ENCODE data around the gene AP3D1. TPM values are rescaled to one million over a fixed set of nuclear protein-coding genes. Genes with fewer than 3 reads are reported as not detected.

AP3D1 gene
- 66.4 to 83.3 TPM (median 81.8 TPM) in 5 replicates for total RNA-seq (2022; extraction: Qiagen RNA extraction; ENCODE audit: low read depth)

DNA sequence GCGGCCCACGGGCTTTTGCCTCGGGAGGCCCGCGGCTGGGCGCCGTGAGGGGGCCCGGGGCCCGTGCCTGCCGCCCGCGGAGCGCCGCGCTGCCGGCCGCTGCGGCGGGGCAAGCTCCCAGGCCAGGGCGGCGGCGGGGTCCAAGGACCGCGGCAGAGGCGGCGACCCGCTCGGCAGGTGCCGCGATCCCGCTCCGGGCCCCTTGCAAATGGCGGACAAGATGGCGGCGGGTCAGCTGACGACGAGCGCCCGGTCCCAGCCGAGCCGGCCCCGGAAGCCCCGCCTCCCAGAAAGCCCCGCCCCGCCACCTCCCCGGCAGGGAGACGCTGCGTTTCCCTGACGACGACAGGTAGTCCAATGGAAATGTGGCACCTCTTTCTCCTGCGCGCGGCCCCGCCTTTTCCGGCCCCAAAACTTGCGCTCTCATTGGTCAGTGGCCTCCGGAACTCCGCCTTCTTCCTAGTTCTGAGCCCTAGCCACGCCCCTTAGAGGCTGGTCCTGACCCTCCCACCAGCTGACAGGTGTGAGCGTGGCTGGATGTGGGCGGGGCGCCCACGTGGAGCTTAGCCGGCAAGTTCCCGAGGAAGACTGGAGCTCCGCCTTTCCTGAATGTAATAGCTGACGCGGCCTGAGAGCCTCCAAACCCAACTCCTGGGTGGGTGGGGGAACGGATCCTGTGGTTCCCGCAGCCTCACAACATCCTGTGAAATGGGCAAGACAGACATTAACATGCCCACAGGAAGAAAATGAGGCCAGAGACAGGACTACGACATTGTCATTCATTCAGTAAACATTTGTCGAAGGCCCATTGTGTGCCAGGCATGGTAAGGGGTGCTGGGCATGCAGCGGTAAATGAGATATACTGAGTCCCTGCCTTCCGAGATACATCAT is at the start of gene AP3D1:
Gene AP3D1, minus strand, starts transcription at position 228 of the 891 bp plus-strand sequence. CDS start 232 bp downstream, outside the sequence.

DNA sequence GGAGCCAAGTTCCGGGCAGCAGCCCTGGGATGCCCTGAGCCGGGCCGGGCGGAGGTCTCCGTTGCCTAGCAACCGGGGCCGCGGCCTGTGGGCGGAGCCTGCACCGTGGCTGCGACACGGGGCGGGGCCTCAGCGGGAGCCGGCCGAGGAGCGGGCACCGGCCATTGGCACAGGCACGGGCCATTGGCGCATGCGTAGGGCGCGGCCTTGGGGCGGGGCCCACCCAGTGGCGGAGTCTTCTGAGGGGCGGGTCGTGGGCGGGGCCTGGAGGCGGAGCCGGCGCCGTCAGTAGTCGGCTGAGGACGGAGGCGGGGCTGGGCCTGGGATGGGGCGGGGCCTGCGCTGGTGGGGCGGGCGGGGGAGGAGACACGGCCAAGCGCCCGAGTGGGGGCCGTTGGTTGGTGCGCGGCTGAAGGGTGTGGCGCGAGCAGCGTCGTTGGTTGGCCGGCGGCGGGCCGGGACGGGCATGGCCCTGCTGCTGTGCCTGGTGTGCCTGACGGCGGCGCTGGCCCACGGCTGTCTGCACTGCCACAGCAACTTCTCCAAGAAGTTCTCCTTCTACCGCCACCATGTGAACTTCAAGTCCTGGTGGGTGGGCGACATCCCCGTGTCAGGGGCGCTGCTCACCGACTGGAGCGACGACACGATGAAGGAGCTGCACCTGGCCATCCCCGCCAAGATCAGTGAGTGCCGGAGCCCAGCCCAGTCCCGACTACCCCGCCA is 54.7 kb downstream of the AP3D1 start, which contains the start of gene IZUMO4:
Gene IZUMO4, plus strand, starts transcription at position 436 of the 723 bp plus-strand sequence. Its CDS starts 31 bp downstream, at position 467.

DNA sequence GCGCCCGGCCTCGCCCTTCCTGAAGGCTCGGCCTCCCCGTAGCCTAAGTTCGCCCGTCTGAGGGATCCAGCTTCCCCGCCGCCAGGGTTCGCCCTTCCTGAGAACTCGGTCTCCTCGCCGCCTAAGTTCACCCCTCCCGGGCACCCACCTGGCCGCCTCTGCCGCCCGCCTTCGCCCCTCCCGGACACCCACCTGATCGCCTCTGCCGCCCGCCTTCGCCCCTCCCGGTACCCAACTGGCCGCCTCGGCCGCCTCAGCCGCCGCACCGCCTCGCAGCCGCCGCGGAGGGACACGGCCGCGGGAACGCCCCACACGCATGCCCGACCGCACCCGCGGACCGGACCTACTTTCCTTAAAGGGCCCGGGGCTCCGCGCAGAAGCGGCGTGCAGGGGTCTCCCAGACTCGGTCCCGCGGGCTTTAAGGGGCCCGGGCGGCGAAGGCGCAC is 55.3 kb downstream of the AP3D1 start, which contains the start of gene MOB3A:
Gene MOB3A, minus strand, starts transcription at position 293 of the 446 bp plus-strand sequence. CDS start 17,766 bp downstream, outside the sequence.

DNA sequence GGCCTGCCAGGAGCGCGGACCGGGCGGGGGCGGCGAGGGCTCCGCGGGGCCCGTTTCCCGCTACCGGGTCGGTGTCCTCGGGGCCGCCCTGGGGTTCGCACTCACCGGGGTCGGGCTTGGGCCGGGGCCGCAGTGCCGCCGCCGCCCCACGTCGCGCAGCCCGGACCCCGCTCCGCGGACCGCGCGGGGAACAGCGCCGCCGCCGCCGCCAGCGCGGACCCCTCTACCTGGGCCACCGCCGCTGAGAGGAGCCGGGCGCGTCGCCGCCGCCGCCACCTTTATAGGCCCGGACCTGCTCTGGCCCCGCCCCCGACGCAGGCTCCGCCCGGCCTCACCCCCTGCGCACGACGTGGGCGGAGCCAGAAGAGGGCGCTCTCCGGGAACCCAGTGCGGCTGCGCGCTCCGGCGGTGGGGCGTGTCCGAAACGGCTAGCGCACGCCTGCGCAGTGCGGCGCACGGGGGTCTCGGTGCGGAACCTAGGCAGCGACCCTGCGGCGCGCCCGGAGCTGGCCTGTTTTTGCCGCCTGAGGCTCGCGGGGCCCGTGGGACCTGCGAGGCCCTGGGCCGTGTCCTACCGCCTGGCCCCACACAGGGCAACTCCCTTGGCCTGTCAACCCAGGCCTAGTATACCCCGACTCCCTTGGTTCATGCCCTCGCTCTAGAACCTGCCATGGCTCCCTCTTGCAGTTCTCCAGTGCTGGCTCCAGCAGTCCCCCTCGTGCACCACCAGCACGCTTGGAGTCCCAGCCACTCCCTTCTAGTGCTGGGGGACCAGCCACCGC is 100.2 kb downstream of the AP3D1 start, which contains the start of gene MKNK2:
Gene MKNK2, minus strand, starts transcription at position 254 of the 782 bp plus-strand sequence. CDS start 393 bp downstream, outside the sequence.

Other genes with a start within 250 kb of the AP3D1 start
- 2.8 to 5.9 TPM (median 5.0 TPM) in 5 replicates for gene ADAT3, start 246.2 kb downstream of the AP3D1 start, total RNA-seq (2022; extraction: Qiagen RNA extraction; ENCODE audit: low read depth)
- gene SCAMP4, start 246.2 kb downstream of the AP3D1 start, total RNA-seq (2022; extraction: Qiagen RNA extraction; ENCODE audit: low read depth): 48.8 to 68.3 TPM (median 53.1 TPM) in 5 replicates
- gene CSNK1G2, start 210.4 kb downstream of the AP3D1 start, total RNA-seq (2022; extraction: Qiagen RNA extraction; ENCODE audit: low read depth): 33.1 to 53.7 TPM (median 46.8 TPM) in 5 replicates
- 34.4 to 46.3 TPM (median 43.0 TPM) in 5 replicates for gene BTBD2, start 135.9 kb downstream of the AP3D1 start, total RNA-seq (2022; extraction: Qiagen RNA extraction; ENCODE audit: low read depth)
- gene MKNK2, start 100.3 kb downstream of the AP3D1 start, total RNA-seq (2022; extraction: Qiagen RNA extraction; ENCODE audit: low read depth): 56.6 to 91.4 TPM (median 78.9 TPM) in 5 replicates
- gene MOB3A, start 55.2 kb downstream of the AP3D1 start, total RNA-seq (2022; extraction: Qiagen RNA extraction; ENCODE audit: low read depth): 13.2 to 15.9 TPM (median 14.2 TPM) in 5 replicates
- 0.23 to 1.1 TPM (median 0.80 TPM) in 5 replicates for gene IZUMO4, start 54.7 kb downstream of the AP3D1 start, total RNA-seq (2022; extraction: Qiagen RNA extraction; ENCODE audit: low read depth)
- 11.0 to 18.7 TPM (median 17.3 TPM) in 5 replicates for gene DOT1L, start 12.4 kb upstream of the AP3D1 start, total RNA-seq (2022; extraction: Qiagen RNA extraction; ENCODE audit: low read depth)
- gene PLEKHJ1, start 84.8 kb upstream of the AP3D1 start, total RNA-seq (2022; extraction: Qiagen RNA extraction; ENCODE audit: low read depth): 43.2 to 57.5 TPM (median 52.7 TPM) in 5 replicates
- 60.9 to 73.1 TPM (median 68.7 TPM) in 5 replicates for gene SF3A2, start 85.3 kb upstream of the AP3D1 start, total RNA-seq (2022; extraction: Qiagen RNA extraction; ENCODE audit: low read depth)
- 7.4 to 17.2 TPM (median 15.2 TPM) in 5 replicates for gene AMH, start 97.8 kb upstream of the AP3D1 start, total RNA-seq (2022; extraction: Qiagen RNA extraction; ENCODE audit: low read depth)
- 0.48 to 1.2 TPM (median 0.65 TPM) in 5 replicates for gene JSRP1, start 104.9 kb upstream of the AP3D1 start, total RNA-seq (2022; extraction: Qiagen RNA extraction; ENCODE audit: low read depth)
- 0.05 TPM in 1 of 5 replicates, not detected in the others for gene PEAK3, start 130.6 kb upstream of the AP3D1 start, total RNA-seq (2022; extraction: Qiagen RNA extraction; ENCODE audit: low read depth)
- not detected in 5 replicates for gene LINGO3, start 156.6 kb upstream of the AP3D1 start, total RNA-seq (2022; extraction: Qiagen RNA extraction; ENCODE audit: low read depth)
- gene LSM7, start 177.0 kb upstream of the AP3D1 start, total RNA-seq (2022; extraction: Qiagen RNA extraction; ENCODE audit: low read depth): 131 to 166 TPM (median 150 TPM) in 5 replicates
- gene SPPL2B, start 177.1 kb upstream of the AP3D1 start, total RNA-seq (2022; extraction: Qiagen RNA extraction; ENCODE audit: low read depth): 12.8 to 21.8 TPM (median 21.6 TPM) in 5 replicates
- 0.03 to 0.42 TPM in 2 of 5 replicates, not detected in the others for gene TMPRSS9, start 208.7 kb upstream of the AP3D1 start, total RNA-seq (2022; extraction: Qiagen RNA extraction; ENCODE audit: low read depth)

Measured in A549 treated with GW870086 at 1 μM for 4 hours (cell line).